B cell (primary cell): ENCODE results near the gene ADAP1. TPM values are rescaled to one million over a fixed set of nuclear protein-coding genes. Genes with fewer than 3 reads are reported as not detected.

Source experiments
- ATAC-seq: fragments of 200-7000 bp; cut with Tn5 transposase; one replicate; pipeline ENCODE4 v1.10.0; 2021; ENCODE audit warnings: low read depth, mild to moderate bottlenecking, moderate number of reproducible peaks, moderate library complexity
- CTCF ChIA-PET: fragments of 350-600 bp; sonication (Branson Sonifier 250); formaldehyde crosslinking; loops from one replicate; lab custom pipeline; 2021; ENCODE audit warnings: antibody characterized with exemption, inconsistent platforms; lab: Charles Lee
- POLR2A ChIA-PET: fragments of 350-600 bp; sonication (Branson Sonifier 250); formaldehyde crosslinking; loops from one replicate; lab custom pipeline; 2021; ENCODE audit warnings: antibody characterized with exemption; lab: Charles Lee
- DNase-seq: peaks from one replicate; pipeline ENCODE4 v3.0.0; 2013
- H2AFZ ChIP-seq: 2 replicates; pipeline ENCODE4 v1.6.1; 2012; ENCODE audit warnings: mild to moderate bottlenecking, low read depth, low read length; ENCODE audit not compliant: insufficient read depth, poor library complexity, severe bottlenecking
- H3K27ac ChIP-seq, 2 donors: 1 replicate in 1 of 2; 2 replicates in 1 of 2; pipeline ENCODE4 v1.5.1; 2012 to 2013; ENCODE audit warnings: low read length in 2 of 2, mild to moderate bottlenecking in 2 of 2, moderate library complexity in 1 of 2
- H3K27me3 ChIP-seq, 4 experiments: fragments of 200-600 bp in 1 of 4; sonication (generic) in 1 of 4; replicated peaks in 1 of 4; 1 replicate in 2 of 4; 2 replicates in 2 of 4; pipeline versions ENCODE4 v1.6.1 to v1.7.0; 2013 to 2016; ENCODE audit warnings: low read length in 3 of 4, mild to moderate bottlenecking in 2 of 4, mixed read lengths in 1 of 4, moderate library complexity in 1 of 4; ENCODE audit not compliant: insufficient read depth in 4 of 4, control insufficient read depth in 3 of 4; ENCODE audit errors: control extremely low read depth in 1 of 4
- H3K36me3 ChIP-seq, 2 experiments: replicated peaks in 1 of 2; 1 replicate in 1 of 2; 2 replicates in 1 of 2; pipeline versions ENCODE4 v1.6.1 to v1.7.1; 2013; ENCODE audit warnings: low read length in 1 of 2; ENCODE audit not compliant: insufficient read depth in 2 of 2, control insufficient read depth in 1 of 2; ENCODE audit errors: control extremely low read depth in 1 of 2, extremely low read depth in 1 of 2
- H3K4me1 ChIP-seq, 2 donors: fragments of 200-600 bp in 1 of 2; sonication (generic) in 1 of 2; 1 replicate in 1 of 2; 2 replicates in 1 of 2; pipeline versions ENCODE4 v1.5.1 to v1.6.1; 2013 to 2017; ENCODE audit warnings: low read length in 2 of 2; ENCODE audit not compliant: control insufficient read depth in 2 of 2, insufficient read depth in 2 of 2
- H3K4me2 ChIP-seq: replicated peaks from 2 replicates; pipeline ENCODE3; 2012; ENCODE audit warnings: mild to moderate bottlenecking, low read depth, low read length; ENCODE audit not compliant: poor library complexity, severe bottlenecking
- H3K4me3 ChIP-seq, 5 experiments: fragments of 200-600 bp in 1 of 5; sonication (generic) in 1 of 5; 1 replicate in 3 of 5; 2 replicates in 2 of 5; pipeline versions ENCODE4 v1.5.1 to v1.7.0; 2011 to 2016; ENCODE audit warnings: low read length in 4 of 5, mild to moderate bottlenecking in 4 of 5, low read depth in 2 of 5, control low read depth in 1 of 5, moderate library complexity in 1 of 5; ENCODE audit not compliant: insufficient read depth in 1 of 5; ENCODE audit errors: control extremely low read depth in 1 of 5, extremely low read depth in 1 of 5
- H3K79me2 ChIP-seq: fragments of 200-600 bp; sonication (generic); one replicate; pipeline ENCODE4 v1.6.0; 2016; ENCODE audit warnings: low read length; ENCODE audit not compliant: control insufficient read depth, insufficient read depth
- H3K9ac ChIP-seq: fragments of 200-600 bp; sonication (generic); 2 replicates; pipeline ENCODE4 v1.6.1; 2017; ENCODE audit warnings: mild to moderate bottlenecking, low read length, moderate library complexity
- H3K9me3 ChIP-seq, 3 donors: one replicate each; pipeline versions ENCODE4 v1.6.1 to v1.7.1; 2013; ENCODE audit warnings: low read length in 2 of 3; ENCODE audit not compliant: control insufficient read depth in 2 of 3, insufficient read depth in 1 of 3; ENCODE audit errors: control extremely low read depth in 1 of 3
- H4K20me1 ChIP-seq: 2 replicates; pipeline ENCODE4 v1.6.0; 2012; ENCODE audit warnings: mild to moderate bottlenecking, low read length; ENCODE audit not compliant: insufficient read depth, control insufficient read depth, poor library complexity, severe bottlenecking
- H3K27ac Mint-ChIP-seq: one replicate; pipeline ENCODE4 v1.8.0; 2021; ENCODE audit warnings: mixed read lengths
- H3K27me3 Mint-ChIP-seq: one replicate; pipeline ENCODE4 v1.8.0; 2021; ENCODE audit warnings: mixed read lengths
- H3K4me1 Mint-ChIP-seq: one replicate; pipeline ENCODE4 v1.8.0; 2021; ENCODE audit warnings: mixed read lengths
- H3K4me3 Mint-ChIP-seq: one replicate; pipeline ENCODE4 v1.8.0; 2021; ENCODE audit warnings: mixed read lengths
- H3K9me3 Mint-ChIP-seq: one replicate; pipeline ENCODE4 v1.8.0; 2022; ENCODE audit warnings: mixed read lengths; ENCODE audit not compliant: insufficient read depth
- EZH2 ChIP-seq: IDR thresholded peaks from 2 replicates; pipeline ENCODE4 v1.6.1; 2012; ENCODE audit warnings: borderline replicate concordance, low read depth, mild to moderate bottlenecking, moderate library complexity, low read length; ENCODE audit not compliant: insufficient read depth, poor library complexity, severe bottlenecking
- WGBS: methylation state at CpG from one replicate; pipeline ENCODE4 v1.1.5; 2013; ENCODE audit warnings: missing lambda C conversion rate; ENCODE audit not compliant: insufficient coverage; 5-methylcytosine and 5-hydroxymethylcytosine counted together
- intact Hi-C: fragments of 100-400 bp; cut with micrococcal nuclease; formaldehyde crosslinking; loops from one replicate; pipeline ENCODE4 v1.10.0; 2022
- polyA plus RNA-seq: library from polyadenylated mRNA; depleted of rRNA; stranded (reverse); fragments of >200 nt; gene quantifications from 2 replicates; pipeline ENCODE4 v1.2.3, GENCODE V29; 2012
- total RNA-seq, 2 donors: library from RNA; stranded (reverse); fragments of 120-200 nt in 1 of 2; gene quantifications; 1 replicate in 1 of 2; 2 replicates in 1 of 2; pipeline versions ENCODE4 v1.2.3 to v1.2.4, GENCODE V29; 2013 to 2022
- TF ChIP-seq, protein P1 (sequence below): fragments of 200-600 bp; IDR thresholded peaks from one replicate; pipeline ENCODE4 v1.8.0; 2022; ENCODE audit warnings: antibody characterized with exemption, mild to moderate bottlenecking

ADAP1 gene
- total and polyA plus RNA-seq, 2 donors (not counting 1 experiment from before 2014, with no cell fraction given) = 10.8 to 12.9 TPM

DNA sequence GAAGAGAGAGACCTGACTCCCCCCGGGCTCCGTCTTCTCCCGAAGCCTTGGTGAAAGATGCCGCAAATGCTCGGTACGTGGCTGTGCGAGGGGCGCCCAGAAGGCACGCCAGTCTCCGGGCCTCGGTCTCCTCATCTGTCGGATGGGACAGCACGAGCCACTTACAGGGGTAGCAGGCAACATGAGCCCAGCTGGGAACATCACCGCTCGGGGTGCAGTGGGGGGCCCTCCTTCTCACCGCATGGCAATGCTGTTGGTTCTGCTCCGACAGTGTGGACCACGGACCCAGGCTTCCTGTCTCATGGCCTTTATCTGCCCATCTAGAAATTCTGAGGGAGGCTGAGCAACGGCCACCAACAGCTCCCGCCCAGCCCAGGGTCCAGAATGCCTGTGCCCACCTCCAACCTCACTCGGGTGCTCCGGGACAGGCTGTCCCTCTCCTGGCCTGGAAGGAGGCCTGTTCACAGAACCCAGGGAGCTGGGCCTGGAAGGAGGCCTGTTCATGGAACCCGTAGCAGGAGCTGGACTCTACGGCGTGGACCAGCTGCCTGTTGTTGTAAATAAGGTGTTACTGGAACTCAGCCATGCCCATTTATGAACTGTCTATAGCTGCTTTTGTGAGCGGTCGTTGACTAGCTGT is 15.8 kb downstream of the ADAP1 start:
- Mint-ChIP-seq H3K27me3 (peaks cover 13% of the 10 kb centered on the region), H3K4me3 (no peak overlapping the region), H3K9me3 (peaks cover 10% of the 10 kb centered on the region), H3K4me1 (peaks cover 13% of the 10 kb centered on the region), H3K27ac (no peak overlapping the region)
- no peak overlapping the region for H3K27ac ChIP-seq
- no peaks in the 10 kb centered on the region for H4K20me1 ChIP-seq
- H3K4me3 ChIP-seq = no peak overlapping the region
- H3K27me3 ChIP-seq = no peaks in the 10 kb centered on the region
- TF ChIP-seq, protein P1, sequence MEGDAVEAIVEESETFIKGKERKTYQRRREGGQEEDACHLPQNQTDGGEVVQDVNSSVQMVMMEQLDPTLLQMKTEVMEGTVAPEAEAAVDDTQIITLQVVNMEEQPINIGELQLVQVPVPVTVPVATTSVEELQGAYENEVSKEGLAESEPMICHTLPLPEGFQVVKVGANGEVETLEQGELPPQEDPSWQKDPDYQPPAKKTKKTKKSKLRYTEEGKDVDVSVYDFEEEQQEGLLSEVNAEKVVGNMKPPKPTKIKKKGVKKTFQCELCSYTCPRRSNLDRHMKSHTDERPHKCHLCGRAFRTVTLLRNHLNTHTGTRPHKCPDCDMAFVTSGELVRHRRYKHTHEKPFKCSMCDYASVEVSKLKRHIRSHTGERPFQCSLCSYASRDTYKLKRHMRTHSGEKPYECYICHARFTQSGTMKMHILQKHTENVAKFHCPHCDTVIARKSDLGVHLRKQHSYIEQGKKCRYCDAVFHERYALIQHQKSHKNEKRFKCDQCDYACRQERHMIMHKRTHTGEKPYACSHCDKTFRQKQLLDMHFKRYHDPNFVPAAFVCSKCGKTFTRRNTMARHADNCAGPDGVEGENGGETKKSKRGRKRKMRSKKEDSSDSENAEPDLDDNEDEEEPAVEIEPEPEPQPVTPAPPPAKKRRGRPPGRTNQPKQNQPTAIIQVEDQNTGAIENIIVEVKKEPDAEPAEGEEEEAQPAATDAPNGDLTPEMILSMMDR = no peak
- no peak for TF ChIP-seq EZH2
- 99% methylated on average over 27 of the region's 27 CpGs for WGBS
- no peak overlapping the region for H3K4me2 ChIP-seq
- H3K79me2 ChIP-seq = no peaks in the 10 kb centered on the region
- no peak for ATAC-seq
- no peak overlapping the region for H3K9ac ChIP-seq
- no peaks in the 10 kb centered on the region for H3K36me3 ChIP-seq
- DNase-seq = no peak
- no peak overlapping the region for H2AFZ ChIP-seq
- peaks cover 0 to 7% of the 10 kb centered on the region in 2 donors for H3K4me1 ChIP-seq
- H3K9me3 ChIP-seq = peaks cover 0 to 4% (median 2%) of the 10 kb centered on the region in 3 donors
- ChIA-PET POLR2A (no interaction called here), CTCF (interaction anchor here (1.1 kb wide), 1 partner anchor 17 kb away, joined by 4 read pairs; no protein-coding TSS in a partner anchor)
- intact Hi-C loops = no loop called here

DNA sequence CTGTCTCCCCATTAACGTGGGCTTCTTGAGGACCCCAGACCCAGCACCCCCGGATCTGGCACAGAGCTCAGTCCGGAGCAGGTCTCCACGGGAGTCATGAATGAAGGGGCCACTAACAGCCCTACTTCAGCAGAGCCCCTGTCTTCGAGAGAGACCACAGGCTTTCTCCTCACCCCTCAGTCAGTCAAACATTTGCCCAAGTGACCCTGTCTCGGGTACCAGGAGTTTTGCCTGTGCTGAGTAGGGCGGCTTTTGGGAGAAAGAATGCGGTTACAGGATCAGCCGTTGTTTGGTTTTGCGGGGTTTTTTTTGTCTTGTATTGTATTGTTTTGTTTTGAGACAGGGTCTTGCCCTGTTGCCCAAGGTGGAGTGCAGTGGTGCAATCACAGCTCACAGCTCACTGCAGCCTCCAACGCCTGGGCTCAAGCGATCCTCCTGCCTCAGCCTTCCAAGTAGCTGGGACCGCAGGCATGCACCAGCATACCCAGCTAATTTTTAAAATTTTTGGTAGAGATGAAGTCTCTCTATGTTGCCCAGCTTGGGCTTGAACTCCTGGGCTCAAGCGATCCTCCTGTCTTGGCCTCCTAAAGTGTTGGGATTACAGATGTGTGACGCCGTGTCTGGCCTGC is 16.5 kb downstream of the ADAP1 start:
- CTCF ChIA-PET = no interaction called here
- POLR2A ChIA-PET = no interaction called here
- H3K27me3 ChIP-seq = no peaks in the 10 kb centered on the region
- intact Hi-C loops = no loop called here
- H3K4me1 ChIP-seq = peaks cover 0 to 7% of the 10 kb centered on the region in 2 donors
- peaks cover 13% of the 10 kb centered on the region for H3K27me3 Mint-ChIP-seq
- no peaks in the 10 kb centered on the region for H3K36me3 ChIP-seq
- peaks cover 10% of the 10 kb centered on the region for H3K9me3 Mint-ChIP-seq
- DNase-seq (no peak), ATAC-seq (no peak)
- no peak overlapping the region for H3K9ac ChIP-seq
- H3K4me2 ChIP-seq = no peak overlapping the region
- no peak overlapping the region for H3K27ac Mint-ChIP-seq
- peaks cover 0 to 4% (median 2%) of the 10 kb centered on the region in 3 donors for H3K9me3 ChIP-seq
- TF ChIP-seq EZH2 = no peak
- TF ChIP-seq, protein P1 = no peak
- H2AFZ ChIP-seq = no peak overlapping the region
- H3K79me2 ChIP-seq = no peaks in the 10 kb centered on the region
- peaks cover 13% of the 10 kb centered on the region for H3K4me1 Mint-ChIP-seq
- no peaks in the 10 kb centered on the region for H4K20me1 ChIP-seq
- H3K4me3 Mint-ChIP-seq = no peak overlapping the region
- H3K27ac ChIP-seq = no peak overlapping the region
- WGBS = 89% methylated on average over 8 of the region's 16 CpGs
- no peak overlapping the region for H3K4me3 ChIP-seq
